Measurements from ENCODE around the gene FAM83G. TPM values are rescaled to one million over a fixed set of nuclear protein-coding genes. Genes with fewer than 3 reads are reported as not detected.

Gene FAM83G
- total RNA-seq, 4 donors from 2014 or later, result 3.7 to 16.7 (median 11.8) TPM

DNA sequence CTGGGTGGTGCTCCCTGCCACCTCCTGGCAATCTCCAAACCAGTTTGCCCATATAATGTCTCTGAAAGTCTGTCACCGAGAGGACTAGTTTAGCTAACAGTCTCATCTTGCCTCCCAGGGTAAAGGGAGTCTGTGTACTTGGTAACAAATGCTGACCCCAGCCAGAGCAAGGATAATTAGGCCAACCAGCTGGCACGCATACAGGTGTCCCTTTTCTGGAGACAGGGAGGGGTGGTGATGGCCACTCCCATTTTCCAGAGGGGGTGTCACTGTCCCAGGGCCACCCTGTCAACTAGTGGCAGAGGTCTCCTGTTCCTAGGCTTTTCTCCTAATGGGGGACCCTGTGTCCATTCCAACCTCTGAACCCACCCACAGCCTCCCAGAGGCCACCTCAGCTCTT, 8.1 kb downstream of the FAM83G start:
- WGBS, result no CpG with 5 or more reads among the region's 2 CpGs
- H3K4me3 ChIP-seq, result no peak overlapping the region
- no peak for TF ChIP-seq POLR2AphosphoS5 (IDR thresholded peaks at IDR 0.05)
- TF ChIP-seq EP300 (IDR thresholded peaks at IDR 0.05), result no peak
- no peak for TF ChIP-seq POLR2A (IDR thresholded peaks at IDR 0.05; ENCODE audit: low read depth)
- TF ChIP-seq, protein P1, sequence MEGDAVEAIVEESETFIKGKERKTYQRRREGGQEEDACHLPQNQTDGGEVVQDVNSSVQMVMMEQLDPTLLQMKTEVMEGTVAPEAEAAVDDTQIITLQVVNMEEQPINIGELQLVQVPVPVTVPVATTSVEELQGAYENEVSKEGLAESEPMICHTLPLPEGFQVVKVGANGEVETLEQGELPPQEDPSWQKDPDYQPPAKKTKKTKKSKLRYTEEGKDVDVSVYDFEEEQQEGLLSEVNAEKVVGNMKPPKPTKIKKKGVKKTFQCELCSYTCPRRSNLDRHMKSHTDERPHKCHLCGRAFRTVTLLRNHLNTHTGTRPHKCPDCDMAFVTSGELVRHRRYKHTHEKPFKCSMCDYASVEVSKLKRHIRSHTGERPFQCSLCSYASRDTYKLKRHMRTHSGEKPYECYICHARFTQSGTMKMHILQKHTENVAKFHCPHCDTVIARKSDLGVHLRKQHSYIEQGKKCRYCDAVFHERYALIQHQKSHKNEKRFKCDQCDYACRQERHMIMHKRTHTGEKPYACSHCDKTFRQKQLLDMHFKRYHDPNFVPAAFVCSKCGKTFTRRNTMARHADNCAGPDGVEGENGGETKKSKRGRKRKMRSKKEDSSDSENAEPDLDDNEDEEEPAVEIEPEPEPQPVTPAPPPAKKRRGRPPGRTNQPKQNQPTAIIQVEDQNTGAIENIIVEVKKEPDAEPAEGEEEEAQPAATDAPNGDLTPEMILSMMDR (IDR thresholded peaks at IDR 0.05), result no peak
- H3K27ac ChIP-seq (replicated peaks in 1 of 4), result no peak overlapping the region
- no peaks in the 10 kb centered on the region for H3K4me1 ChIP-seq
- no peak for DNase-seq (ENCODE audit: extremely low spot score)
- intact Hi-C loops (cut with DNase I), result no loop called here
- peaks cover 0 to 15% (median 2%) of the 10 kb centered on the region in 4 donors for H3K9me3 ChIP-seq
- H3K36me3 ChIP-seq, result no peaks in the 10 kb centered on the region
- H3K27me3 ChIP-seq, result no peaks in the 10 kb centered on the region

- Histone ChIP-seq H3K4me3 (no peak overlapping the region), H3K27me3 (no peaks in the 10 kb centered on the region), H3K9me3 (peaks cover 0 to 15% (median 2%) of the 10 kb centered on the region in 4 donors), H3K27ac (replicated peaks in 1 of 4) (no peak overlapping the region), H3K36me3 (no peaks in the 10 kb centered on the region), H3K4me1 (no peaks in the 10 kb centered on the region)
- DNase-seq (ENCODE audit: extremely low spot score), result no peak
- TF ChIP-seq, protein P1 (IDR thresholded peaks at IDR 0.05), result no peak
- TF ChIP-seq POLR2A (IDR thresholded peaks at IDR 0.05; ENCODE audit: low read depth) (no peak), EP300 (IDR thresholded peaks at IDR 0.05) (no peak), POLR2AphosphoS5 (IDR thresholded peaks at IDR 0.05) (no peak)
- intact Hi-C loops (cut with DNase I), result no loop called here
- WGBS, result 82% methylated on average over 3 of the region's 3 CpGs
These were observed 9.3 kb downstream of the FAM83G start for GRCh38 chr17:18995220-18995619.

GRCh38 chr17:18994631-18995030, 9.9 kb downstream of the FAM83G start:
- TF ChIP-seq POLR2AphosphoS5 (IDR thresholded peaks at IDR 0.05), result no peak
- intact Hi-C loops (cut with DNase I), result no loop called here
- no peak overlapping the region for H3K27ac ChIP-seq (replicated peaks in 1 of 4)
- 32% methylated on average over 1 of the region's 1 CpG for WGBS
- no peak overlapping the region for H3K4me3 ChIP-seq
- H3K9me3 ChIP-seq, result peaks cover 0 to 15% (median 2%) of the 10 kb centered on the region in 4 donors
- H3K4me1 ChIP-seq, result no peaks in the 10 kb centered on the region
- H3K36me3 ChIP-seq, result no peaks in the 10 kb centered on the region
- H3K27me3 ChIP-seq, result no peaks in the 10 kb centered on the region
- no peak for DNase-seq (ENCODE audit: extremely low spot score)

- no peak for DNase-seq (ENCODE audit: extremely low spot score)
- Histone ChIP-seq H3K27ac (replicated peaks in 1 of 4) (no peak overlapping the region), H3K9me3 (peaks cover 0 to 15% (median 2%) of the 10 kb centered on the region in 4 donors), H3K4me1 (no peaks in the 10 kb centered on the region), H3K27me3 (no peaks in the 10 kb centered on the region), H3K36me3 (no peaks in the 10 kb centered on the region), H3K4me3 (no peak overlapping the region)
- intact Hi-C loops (cut with DNase I), result no loop called here
- WGBS, result 69% methylated on average over 9 of the region's 16 CpGs
- no peak for TF ChIP-seq POLR2AphosphoS5 (IDR thresholded peaks at IDR 0.05)
- no peak for TF ChIP-seq EP300 (IDR thresholded peaks at IDR 0.05)
- TF ChIP-seq, protein P1 (IDR thresholded peaks at IDR 0.05), result no peak
- TF ChIP-seq POLR2A (IDR thresholded peaks at IDR 0.05; ENCODE audit: low read depth), result no peak
These were observed 10.5 kb downstream of the FAM83G start for GRCh38 chr17:18993905-18994526.

DNA sequence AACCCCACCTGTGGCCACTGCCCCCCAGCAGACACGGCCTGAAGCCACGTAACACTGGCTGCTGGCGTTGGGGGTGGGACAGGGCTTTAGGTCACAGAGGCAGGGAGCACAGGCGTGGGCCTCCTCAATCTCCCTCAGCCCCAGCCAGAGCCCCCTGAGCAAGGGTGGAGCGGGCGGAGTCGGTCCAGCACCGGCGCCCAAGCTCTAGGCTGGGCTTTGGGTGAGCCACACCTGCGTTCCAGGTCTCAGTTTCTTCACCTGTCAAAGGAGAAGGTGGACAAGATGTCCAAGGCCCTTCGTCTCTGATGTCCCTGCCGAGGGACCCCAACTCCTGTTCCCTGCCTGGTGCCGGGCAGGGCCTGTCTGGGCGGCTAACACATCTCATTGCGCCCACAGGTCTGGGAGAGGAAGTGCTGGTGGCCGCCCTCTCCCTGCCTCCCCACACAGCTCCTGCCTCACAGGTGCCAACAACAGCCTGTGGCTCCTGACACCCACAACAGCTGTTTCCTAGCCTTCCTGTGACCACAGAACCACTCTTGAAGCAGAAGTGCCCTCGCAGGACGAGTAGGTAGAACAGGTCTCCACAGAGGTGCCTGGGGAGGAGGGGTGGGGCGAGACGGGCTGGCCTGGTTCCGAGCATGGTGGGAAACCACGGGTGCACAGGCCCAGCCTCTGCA, 12.0 kb downstream of the FAM83G start:
- TF ChIP-seq POLR2A (IDR thresholded peaks at IDR 0.05; ENCODE audit: low read depth), result no peak
- no peak for TF ChIP-seq POLR2AphosphoS5 (IDR thresholded peaks at IDR 0.05)
- TF ChIP-seq EP300 (IDR thresholded peaks at IDR 0.05), result no peak
- TF ChIP-seq, protein P1 (IDR thresholded peaks at IDR 0.05), result no peak
- Histone ChIP-seq H3K27ac (replicated peaks in 1 of 4) (no peak overlapping the region), H3K9me3 (peaks cover 0 to 15% (median 2%) of the 10 kb centered on the region in 4 donors), H3K27me3 (no peaks in the 10 kb centered on the region), H3K36me3 (no peaks in the 10 kb centered on the region), H3K4me1 (no peaks in the 10 kb centered on the region), H3K4me3 (no peak overlapping the region)
- WGBS, result 80% methylated on average over 14 of the region's 22 CpGs
- DNase-seq (ENCODE audit: extremely low spot score), result no peak
- intact Hi-C loops (cut with DNase I), result no loop called here
